ENCODE measurements around the gene ANKRD31.
A peak's percentile ranks its signal among the peaks of the same experiment; 100 is the strongest.
"Not testable (repeated sequence)": the region's sequence is repeated elsewhere in the genome, so short reads cannot be mapped to it uniquely, and the experiment has no call there.

Gene ANKRD31

GRCh38 chr5:75236322-75237316 is at the start of gene ANKRD31:
Gene ANKRD31, minus strand, starts transcription at chr5:75236878. Its CDS starts 192 bp downstream, at chr5:75236686.
- H3K27me3 Mint-ChIP-seq, result no peaks in the 10 kb centered on the region
- H3K4me1 Mint-ChIP-seq (ENCODE audit: low read depth), result peaks cover 20% of the 10 kb centered on the region
- H3K27ac Mint-ChIP-seq, result peak within 1 kb of the TSS; percentile 99
- peaks cover 5% of the 10 kb centered on the region for H3K36me3 Mint-ChIP-seq (ENCODE audit: low read depth)
- no peaks in the 10 kb centered on the region for H3K9me3 Mint-ChIP-seq
- peak within 1 kb of the TSS; percentile 89 for H3K4me3 Mint-ChIP-seq
- peak; percentile 93 for DNase-seq

DNA sequence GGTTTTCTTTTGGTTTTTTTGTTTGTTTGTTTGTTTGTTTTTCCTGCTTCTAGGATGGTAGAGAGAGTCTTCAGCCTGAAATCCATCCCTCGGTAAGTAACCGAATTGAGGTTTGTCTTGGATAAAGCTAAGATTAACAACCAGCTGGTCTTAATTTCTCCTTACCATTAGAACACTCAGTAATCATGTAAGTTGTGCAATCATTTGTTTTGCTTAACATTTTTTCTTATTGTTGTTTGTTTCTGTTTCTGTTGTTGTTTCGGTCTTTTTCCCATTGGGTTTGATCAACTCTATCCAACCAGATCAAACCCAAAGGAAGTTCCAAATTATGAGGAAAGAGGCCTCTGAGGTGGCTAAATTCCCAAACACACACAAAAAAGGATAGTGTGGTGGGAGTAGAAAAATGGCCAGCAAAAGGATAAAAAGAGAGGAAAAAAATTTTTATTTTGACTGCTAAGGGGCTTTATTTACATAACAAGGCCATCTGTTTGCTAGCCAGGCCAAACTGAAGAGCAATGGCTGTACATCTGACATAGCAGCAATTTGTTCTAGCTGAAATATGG is 49.6 kb upstream of the ANKRD31 start:
- DNase-seq, result no peak
- H3K36me3 Mint-ChIP-seq (ENCODE audit: low read depth), result no peaks in the 10 kb centered on the region
- no peak overlapping the region for H3K4me3 Mint-ChIP-seq
- H3K27me3 Mint-ChIP-seq, result peaks cover 10% of the 10 kb centered on the region
- H3K9me3 Mint-ChIP-seq, result no peaks in the 10 kb centered on the region
- H3K27ac Mint-ChIP-seq, result no peak overlapping the region
- H3K4me1 Mint-ChIP-seq (ENCODE audit: low read depth), result no peaks in the 10 kb centered on the region

DNA sequence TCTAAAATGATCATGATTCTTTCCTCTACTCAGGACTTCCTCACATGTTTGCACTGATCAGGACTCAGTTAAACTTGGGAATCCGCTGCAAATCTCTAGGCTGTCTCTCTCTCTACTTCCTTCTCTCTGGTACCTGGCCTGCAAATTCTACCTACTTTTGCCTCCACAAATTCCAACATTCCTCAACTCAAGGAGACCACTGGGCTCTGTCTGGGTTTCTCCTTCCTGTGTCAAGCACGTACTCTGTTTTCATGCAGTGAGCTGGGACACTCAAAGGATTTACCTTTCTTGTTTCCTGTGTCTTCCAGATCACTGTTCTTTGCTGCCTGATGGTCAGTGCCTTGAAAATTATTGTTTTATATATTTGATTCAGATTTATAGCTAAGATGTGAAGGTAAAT is 45.9 kb upstream of the ANKRD31 start:
- no peaks in the 10 kb centered on the region for H3K4me1 Mint-ChIP-seq (ENCODE audit: low read depth)
- H3K36me3 Mint-ChIP-seq (ENCODE audit: low read depth), result no peaks in the 10 kb centered on the region

DNA sequence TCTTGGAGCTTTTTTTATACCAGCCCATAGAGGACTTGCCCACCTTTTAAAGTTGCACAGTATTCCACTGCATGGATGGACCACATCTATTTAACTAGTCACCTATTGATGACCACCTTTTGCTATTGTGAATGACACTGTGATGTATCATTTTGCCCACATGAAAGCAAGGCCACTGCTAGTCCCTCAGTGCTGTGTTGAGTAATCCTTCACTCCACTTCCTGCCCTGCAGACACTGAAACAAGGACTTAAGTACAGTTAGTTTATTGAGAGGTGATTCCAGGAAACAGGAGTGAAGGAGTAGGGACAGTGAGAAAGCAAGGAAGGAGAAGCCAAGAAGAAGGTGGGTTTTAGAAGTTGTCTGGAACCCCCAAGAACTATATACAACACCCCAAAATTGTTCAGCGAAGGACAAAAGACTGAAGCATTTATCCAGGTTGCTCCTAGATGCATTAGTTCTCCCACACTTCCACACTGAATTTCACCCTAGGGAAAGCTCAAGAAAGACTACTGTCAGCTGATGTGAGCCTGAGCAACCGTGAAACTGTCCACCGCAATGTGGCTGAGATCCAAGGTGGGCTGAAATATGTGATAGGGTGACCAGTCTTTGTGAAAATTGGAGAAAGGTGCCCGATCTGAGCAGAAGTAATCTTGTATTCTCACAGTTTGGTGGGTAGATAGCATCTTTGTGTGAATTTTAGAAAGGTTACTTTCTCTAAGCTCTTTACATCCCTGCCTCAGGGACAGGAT is 45.2 kb upstream of the ANKRD31 start:
- Mint-ChIP-seq H3K27me3 (no peaks in the 10 kb centered on the region), H3K4me1 (ENCODE audit: low read depth) (no peaks in the 10 kb centered on the region), H3K9me3 (no peaks in the 10 kb centered on the region), H3K36me3 (ENCODE audit: low read depth) (no peaks in the 10 kb centered on the region), H3K27ac (no peak overlapping the region), H3K4me3 (no peak overlapping the region)
- DNase-seq, result no peak

More for the DNA sequence above, 45.9 kb upstream of the ANKRD31 start:
- H3K9me3 Mint-ChIP-seq, result no peaks in the 10 kb centered on the region
- no peak for DNase-seq
- H3K27ac Mint-ChIP-seq, result no peak overlapping the region
- no peaks in the 10 kb centered on the region for H3K27me3 Mint-ChIP-seq
- no peak overlapping the region for H3K4me3 Mint-ChIP-seq

GRCh38 chr5:75279321-75279720 is 42.6 kb upstream of the ANKRD31 start:
- Mint-ChIP-seq H3K4me3 (no peak overlapping the region), H3K27me3 (no peaks in the 10 kb centered on the region), H3K36me3 (ENCODE audit: low read depth) (no peaks in the 10 kb centered on the region), H3K27ac (no peak overlapping the region), H3K9me3 (no peaks in the 10 kb centered on the region), H3K4me1 (ENCODE audit: low read depth) (no peaks in the 10 kb centered on the region)
- no peak for DNase-seq

- DNase-seq, result no peak
- H3K27ac Mint-ChIP-seq, result no peak overlapping the region
- no peaks in the 10 kb centered on the region for H3K4me1 Mint-ChIP-seq (ENCODE audit: low read depth)
- no peaks in the 10 kb centered on the region for H3K9me3 Mint-ChIP-seq
- H3K4me3 Mint-ChIP-seq, result no peak overlapping the region
- H3K27me3 Mint-ChIP-seq, result no peaks in the 10 kb centered on the region
- H3K36me3 Mint-ChIP-seq (ENCODE audit: low read depth), result no peaks in the 10 kb centered on the region
These were observed 40.8 kb upstream of the ANKRD31 start for GRCh38 chr5:75277463-75277862.

DNA sequence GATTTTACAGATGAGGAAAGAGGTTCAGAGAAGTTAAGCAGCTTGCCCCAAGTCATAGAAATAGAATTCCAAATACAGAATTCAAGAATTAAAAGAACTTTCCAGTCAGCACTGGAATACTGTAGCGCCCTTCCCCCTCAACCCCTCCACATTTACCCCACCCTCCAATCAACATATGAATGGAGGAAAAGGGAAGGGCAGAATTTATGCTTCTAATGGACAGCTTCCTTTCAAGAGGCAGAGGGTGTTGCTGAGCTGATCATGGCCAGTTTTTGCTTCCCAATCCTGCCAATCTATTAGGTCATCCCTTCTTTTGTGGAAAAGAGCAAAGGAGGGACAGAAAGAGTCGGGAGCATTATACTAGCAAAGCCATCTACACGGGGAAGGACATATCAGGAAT is 39.1 kb upstream of the ANKRD31 start:
- no peaks in the 10 kb centered on the region for H3K36me3 Mint-ChIP-seq (ENCODE audit: low read depth)
- no peaks in the 10 kb centered on the region for H3K4me1 Mint-ChIP-seq (ENCODE audit: low read depth)
- no peak overlapping the region for H3K4me3 Mint-ChIP-seq
- H3K27ac Mint-ChIP-seq, result no peak overlapping the region
- no peaks in the 10 kb centered on the region for H3K27me3 Mint-ChIP-seq
- H3K9me3 Mint-ChIP-seq, result no peaks in the 10 kb centered on the region
- no peak for DNase-seq

DNA sequence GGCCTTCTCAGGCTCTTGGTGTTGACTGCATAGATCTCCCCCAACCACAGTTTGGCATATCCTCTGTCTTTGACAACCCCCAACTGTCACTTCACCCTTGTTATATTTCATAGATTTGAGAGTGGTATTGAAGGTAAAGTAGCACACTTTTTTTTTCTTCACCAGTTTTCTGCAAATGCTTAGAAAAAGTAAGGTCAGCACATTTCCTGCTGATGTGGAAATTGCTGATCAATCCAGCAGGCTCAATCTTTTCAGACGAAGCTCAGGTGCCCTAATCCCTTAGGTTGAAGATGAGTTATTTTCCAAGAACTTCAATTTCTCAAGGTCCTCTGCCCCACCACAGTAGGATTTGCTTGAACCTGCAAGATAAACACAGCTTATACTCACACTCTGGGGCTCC is 38.5 kb upstream of the ANKRD31 start:
- H3K4me3 Mint-ChIP-seq, result no peak overlapping the region
- no peak overlapping the region for H3K27ac Mint-ChIP-seq
- H3K36me3 Mint-ChIP-seq (ENCODE audit: low read depth), result no peaks in the 10 kb centered on the region
- no peaks in the 10 kb centered on the region for H3K9me3 Mint-ChIP-seq
- DNase-seq, result no peak
- H3K4me1 Mint-ChIP-seq (ENCODE audit: low read depth), result no peaks in the 10 kb centered on the region
- H3K27me3 Mint-ChIP-seq, result no peaks in the 10 kb centered on the region

- Mint-ChIP-seq H3K27me3 (no peaks in the 10 kb centered on the region), H3K4me1 (ENCODE audit: low read depth) (no peaks in the 10 kb centered on the region)
These were observed 37.8 kb upstream of the ANKRD31 start for GRCh38 chr5:75274486-75274885.

GRCh38 chr5:75270605-75271004 is 33.9 kb upstream of the ANKRD31 start:
- not testable (repeated sequence) for H3K36me3 Mint-ChIP-seq (ENCODE audit: low read depth); H3K4me1 Mint-ChIP-seq (ENCODE audit: low read depth); H3K4me3 Mint-ChIP-seq; H3K9me3 Mint-ChIP-seq; H3K27ac Mint-ChIP-seq; H3K27me3 Mint-ChIP-seq; DNase-seq

More at GRCh38 chr5:75274486-75274885, 37.8 kb upstream of the ANKRD31 start:
- Mint-ChIP-seq H3K27ac (no peak overlapping the region), H3K4me3 (no peak overlapping the region), H3K9me3 (no peaks in the 10 kb centered on the region), H3K36me3 (ENCODE audit: low read depth) (no peaks in the 10 kb centered on the region)
- no peak for DNase-seq

DNA sequence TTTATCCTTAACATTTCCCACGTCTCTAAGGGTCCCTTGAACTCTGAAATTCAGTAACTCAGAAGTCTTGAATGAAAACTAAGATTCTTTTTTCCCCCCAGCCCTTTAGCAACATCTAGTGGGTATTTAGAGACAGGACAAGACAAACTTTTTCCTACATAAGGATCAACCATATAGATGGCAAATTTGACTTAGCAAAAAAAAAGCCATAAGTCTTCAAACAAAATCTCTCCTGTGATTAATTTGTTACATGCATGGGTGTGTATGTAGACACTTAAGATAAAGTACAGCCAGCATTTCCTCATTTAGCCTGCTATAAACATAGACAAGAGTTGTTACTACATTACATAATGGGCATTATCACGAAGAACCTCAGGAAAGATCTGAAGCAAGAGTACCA is 29.1 kb upstream of the ANKRD31 start:
- Mint-ChIP-seq H3K9me3 (no peaks in the 10 kb centered on the region), H3K4me1 (ENCODE audit: low read depth) (peaks cover 2% of the 10 kb centered on the region), H3K27ac (no peak overlapping the region), H3K4me3 (no peak overlapping the region), H3K27me3 (peaks cover 3% of the 10 kb centered on the region), H3K36me3 (ENCODE audit: low read depth) (no peaks in the 10 kb centered on the region)
- no peak for DNase-seq

DNA sequence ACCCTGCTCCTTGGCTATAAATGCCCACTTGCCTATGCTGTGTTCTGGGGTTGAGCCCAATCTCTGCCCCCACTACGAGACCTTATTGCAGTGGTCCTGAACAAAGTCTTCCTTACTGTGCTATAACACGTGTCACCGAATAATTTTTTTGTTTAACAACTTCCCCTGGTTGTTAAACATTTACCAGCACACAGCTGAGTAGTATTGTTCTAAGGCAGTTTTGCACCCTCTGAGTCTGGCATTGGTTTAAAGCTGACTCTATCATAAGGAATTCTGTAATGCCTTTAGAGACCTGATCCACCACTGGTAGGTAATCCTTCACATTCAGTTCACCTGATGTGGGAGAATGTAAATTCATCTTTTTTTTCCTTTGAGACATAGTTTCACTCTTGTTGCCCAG is 25.6 kb upstream of the ANKRD31 start:
- no peak overlapping the region for H3K4me3 Mint-ChIP-seq

GRCh38 chr5:75260708-75261107 is 24.0 kb upstream of the ANKRD31 start:
- no peaks in the 10 kb centered on the region for H3K36me3 Mint-ChIP-seq (ENCODE audit: low read depth)
- no peak overlapping the region for H3K4me3 Mint-ChIP-seq
- H3K27me3 Mint-ChIP-seq, result peaks cover 12% of the 10 kb centered on the region
- peaks cover 3% of the 10 kb centered on the region for H3K9me3 Mint-ChIP-seq
- no peak overlapping the region for H3K27ac Mint-ChIP-seq
- peaks cover 2% of the 10 kb centered on the region for H3K4me1 Mint-ChIP-seq (ENCODE audit: low read depth)
- DNase-seq, result no peak

More for the DNA sequence above, 25.6 kb upstream of the ANKRD31 start:
- DNase-seq, result no peak
- Mint-ChIP-seq H3K36me3 (ENCODE audit: low read depth) (no peaks in the 10 kb centered on the region), H3K27me3 (peaks cover 3% of the 10 kb centered on the region), H3K27ac (no peak overlapping the region), H3K9me3 (no peaks in the 10 kb centered on the region), H3K4me1 (ENCODE audit: low read depth) (peaks cover 2% of the 10 kb centered on the region)

GRCh38 chr5:75250452-75250851 is 13.8 kb upstream of the ANKRD31 start:
- not testable (repeated sequence) for DNase-seq; H3K27ac Mint-ChIP-seq; H3K4me1 Mint-ChIP-seq (ENCODE audit: low read depth); H3K27me3 Mint-ChIP-seq; H3K4me3 Mint-ChIP-seq; H3K9me3 Mint-ChIP-seq; H3K36me3 Mint-ChIP-seq (ENCODE audit: low read depth)

Measured in activated T-cell treated with anti-CD3 and anti-CD28 coated beads, Interleukin-2, amount 50 U/mL, for 24 hours (primary cell).